ENCODE measurements around the gene ADAM12.

- TF ChIP-seq CTCF (IDR thresholded peaks at IDR 0.05) (no peak), POLR2A (IDR thresholded peaks at IDR 0.05) (no peak)
Measured at GRCh38 chr10:126251778-126252407, 136.4 kb downstream of the ADAM12 start.
